ENCODE measurements around the gene PGK1.
"Not testable (repeated sequence)": the region's sequence is repeated elsewhere in the genome, so short reads cannot be mapped to it uniquely, and the experiment has no call there.

The PGK1 gene

GRCh38 chrX:78074088-78074487 is 30.0 kb upstream of the PGK1 start:
- H3K36me3 ChIP-seq = no peaks in the 10 kb centered on the region
- no peaks in the 10 kb centered on the region for H3K27me3 ChIP-seq (ENCODE audit: insufficient read depth, low read depth, severe bottlenecking)
- H3K9me3 ChIP-seq (ENCODE audit: severe bottlenecking) = no peaks in the 10 kb centered on the region
- no peak overlapping the region for H3K4me3 ChIP-seq (ENCODE audit: low read depth, low read length)
- H3K27ac ChIP-seq = no peak overlapping the region
- no peak for DNase-seq
- no peak for TF ChIP-seq CTCF (IDR thresholded peaks at IDR 0.05; ENCODE audit: low read depth, low read length)

GRCh38 chrX:78075787-78076389 is 28.2 kb upstream of the PGK1 start:
- DNase-seq = no peak
- Histone ChIP-seq H3K27me3 (ENCODE audit: insufficient read depth, low read depth, severe bottlenecking) (no peaks in the 10 kb centered on the region), H3K9me3 (ENCODE audit: severe bottlenecking) (no peaks in the 10 kb centered on the region), H3K4me3 (ENCODE audit: low read depth, low read length) (no peak overlapping the region), H3K27ac (no peak overlapping the region), H3K36me3 (no peaks in the 10 kb centered on the region)
- TF ChIP-seq CTCF (IDR thresholded peaks at IDR 0.05; ENCODE audit: low read depth, low read length) = no peak

GRCh38 chrX:78081413-78081812 is 22.6 kb upstream of the PGK1 start:
- not testable (repeated sequence) for H3K36me3 ChIP-seq, H3K27ac ChIP-seq

GRCh38 chrX:78092296-78092695 is 11.8 kb upstream of the PGK1 start:
- DNase-seq = peak; percentile 32
- no peaks in the 10 kb centered on the region for H3K9me3 ChIP-seq (ENCODE audit: severe bottlenecking)
- H3K27me3 ChIP-seq (ENCODE audit: insufficient read depth, low read depth, severe bottlenecking) = peaks cover 3% of the 10 kb centered on the region
- H3K27ac ChIP-seq = no peak overlapping the region
- no peaks in the 10 kb centered on the region for H3K36me3 ChIP-seq
- peak; percentile 32; the same call in 1 of the 2 replicates for TF ChIP-seq CTCF (IDR thresholded peaks at IDR 0.05; ENCODE audit: low read depth, low read length)
- H3K4me3 ChIP-seq (ENCODE audit: low read depth, low read length) = no peak overlapping the region

More at GRCh38 chrX:78081413-78081812, 22.6 kb upstream of the PGK1 start:
- not testable (repeated sequence) for DNase-seq; H3K4me3 ChIP-seq (ENCODE audit: low read depth, low read length); H3K27me3 ChIP-seq (ENCODE audit: insufficient read depth, low read depth, severe bottlenecking); H3K9me3 ChIP-seq (ENCODE audit: severe bottlenecking)

- no peak for TF ChIP-seq CTCF (IDR thresholded peaks at IDR 0.05; ENCODE audit: low read depth, low read length)
- Histone ChIP-seq H3K9me3 (ENCODE audit: severe bottlenecking) (no peaks in the 10 kb centered on the region), H3K27me3 (ENCODE audit: insufficient read depth, low read depth, severe bottlenecking) (peaks cover 6% of the 10 kb centered on the region), H3K36me3 (no peaks in the 10 kb centered on the region), H3K4me3 (ENCODE audit: low read depth, low read length) (no peak overlapping the region), H3K27ac (no peak overlapping the region)
- DNase-seq = no peak
Observed at GRCh38 chrX:78098108-78098507, 5.9 kb upstream of the PGK1 start.

- no peak for DNase-seq
- Histone ChIP-seq H3K27me3 (ENCODE audit: insufficient read depth, low read depth, severe bottlenecking) (peaks cover 3% of the 10 kb centered on the region), H3K27ac (no peak overlapping the region)
Observed at GRCh38 chrX:78102091-78102490, 2.0 kb upstream of the PGK1 start.

More at GRCh38 chrX:78102091-78102490, 2.0 kb upstream of the PGK1 start:
- no peak overlapping the region for H3K4me3 ChIP-seq (ENCODE audit: low read depth, low read length)
- TF ChIP-seq CTCF (IDR thresholded peaks at IDR 0.05; ENCODE audit: low read depth, low read length) = no peak
- H3K36me3 ChIP-seq = peaks cover 4% of the 10 kb centered on the region
- peaks cover 2% of the 10 kb centered on the region for H3K9me3 ChIP-seq (ENCODE audit: severe bottlenecking)
